ENCODE data around the gene AKAP6. TPM values are rescaled to one million over a fixed set of nuclear protein-coding genes. Genes with fewer than 3 reads are reported as not detected.

AKAP6 gene
- total RNA-seq, 2 donors from 2014 or later, result 1.9 to 2.9 TPM

GRCh38 chr14:32341947-32342846, 13.1 kb downstream of the AKAP6 start:
- no peak for ATAC-seq
- Mint-ChIP-seq H3K27ac (no peak overlapping the region), H3K4me3 (no peak overlapping the region), H3K36me3 (ENCODE audit: low read depth) (no peaks in the 10 kb centered on the region), H3K27me3 (no peaks in the 10 kb centered on the region), H3K4me1 (peaks cover 2% of the 10 kb centered on the region)
- H3K9me3 ChIP-seq (ENCODE audit: control insufficient read depth, low read length, poor library complexity, severe bottlenecking), result no peaks in the 10 kb centered on the region
- no peak for DNase-seq

- DNase-seq, result no peak
- ATAC-seq, result no peak
- Mint-ChIP-seq H3K36me3 (ENCODE audit: low read depth) (no peaks in the 10 kb centered on the region), H3K4me3 (no peak overlapping the region), H3K4me1 (peaks cover 2% of the 10 kb centered on the region), H3K27ac (no peak overlapping the region), H3K27me3 (peaks cover 3% of the 10 kb centered on the region)
- no peaks in the 10 kb centered on the region for H3K9me3 ChIP-seq (ENCODE audit: control insufficient read depth, low read length, poor library complexity, severe bottlenecking)
These were observed 13.7 kb downstream of the AKAP6 start for GRCh38 chr14:32342847-32343194.

GRCh38 chr14:32343926-32344430, 14.9 kb downstream of the AKAP6 start:
- H3K9me3 ChIP-seq (ENCODE audit: control insufficient read depth, low read length, poor library complexity, severe bottlenecking), result no peaks in the 10 kb centered on the region
- Mint-ChIP-seq H3K4me3 (no peak overlapping the region), H3K27me3 (peaks cover 6% of the 10 kb centered on the region), H3K27ac (no peak overlapping the region), H3K4me1 (peaks cover 2% of the 10 kb centered on the region), H3K36me3 (ENCODE audit: low read depth) (no peaks in the 10 kb centered on the region)
- DNase-seq, result no peak
- no peak for ATAC-seq

- Mint-ChIP-seq H3K27ac (no peak overlapping the region), H3K36me3 (ENCODE audit: low read depth) (no peaks in the 10 kb centered on the region), H3K4me3 (no peak overlapping the region), H3K4me1 (peaks cover 2% of the 10 kb centered on the region), H3K27me3 (peaks cover 6% of the 10 kb centered on the region)
- DNase-seq (no peak), ATAC-seq (no peak)
- no peaks in the 10 kb centered on the region for H3K9me3 ChIP-seq (ENCODE audit: control insufficient read depth, low read length, poor library complexity, severe bottlenecking)
These were observed 16.3 kb downstream of the AKAP6 start for GRCh38 chr14:32345311-32345791.

- no peak for ATAC-seq
- H3K4me1 Mint-ChIP-seq, result no peaks in the 10 kb centered on the region
These were observed 20.2 kb downstream of the AKAP6 start for GRCh38 chr14:32349322-32349721.

GRCh38 chr14:32350020-32350419, 20.9 kb downstream of the AKAP6 start:
- DNase-seq, result no peak
- Mint-ChIP-seq H3K4me1 (no peaks in the 10 kb centered on the region), H3K36me3 (ENCODE audit: low read depth) (peaks cover 4% of the 10 kb centered on the region), H3K4me3 (no peak overlapping the region), H3K27me3 (peaks cover 19% of the 10 kb centered on the region), H3K27ac (no peak overlapping the region)
- no peak for ATAC-seq
- no peaks in the 10 kb centered on the region for H3K9me3 ChIP-seq (ENCODE audit: control insufficient read depth, low read length, poor library complexity, severe bottlenecking)

More at GRCh38 chr14:32349322-32349721, 20.2 kb downstream of the AKAP6 start:
- H3K36me3 Mint-ChIP-seq (ENCODE audit: low read depth), result peaks cover 2% of the 10 kb centered on the region
- peaks cover 15% of the 10 kb centered on the region for H3K27me3 Mint-ChIP-seq
- no peaks in the 10 kb centered on the region for H3K9me3 ChIP-seq (ENCODE audit: control insufficient read depth, low read length, poor library complexity, severe bottlenecking)
- no peak overlapping the region for H3K4me3 Mint-ChIP-seq
- no peak for DNase-seq
- H3K27ac Mint-ChIP-seq, result no peak overlapping the region

- no peak overlapping the region for H3K4me3 Mint-ChIP-seq
- H3K27ac Mint-ChIP-seq, result peak overlapping the region; percentile 37
- peaks cover 4% of the 10 kb centered on the region for H3K36me3 Mint-ChIP-seq (ENCODE audit: low read depth)
- no peak for DNase-seq
- H3K27me3 Mint-ChIP-seq, result peaks cover 17% of the 10 kb centered on the region
- no peaks in the 10 kb centered on the region for H3K9me3 ChIP-seq (ENCODE audit: control insufficient read depth, low read length, poor library complexity, severe bottlenecking)
- no peak for ATAC-seq
- no peaks in the 10 kb centered on the region for H3K4me1 Mint-ChIP-seq
These were observed 23.5 kb downstream of the AKAP6 start for GRCh38 chr14:32352631-32353030.

GRCh38 chr14:32354716-32355115, 25.6 kb downstream of the AKAP6 start:
- H3K36me3 Mint-ChIP-seq (ENCODE audit: low read depth), result peaks cover 4% of the 10 kb centered on the region
- H3K9me3 ChIP-seq (ENCODE audit: control insufficient read depth, low read length, poor library complexity, severe bottlenecking), result no peaks in the 10 kb centered on the region
- ATAC-seq (no peak), DNase-seq (no peak)
- H3K4me3 Mint-ChIP-seq, result no peak overlapping the region
- no peaks in the 10 kb centered on the region for H3K4me1 Mint-ChIP-seq
- H3K27me3 Mint-ChIP-seq, result peaks cover 15% of the 10 kb centered on the region
- H3K27ac Mint-ChIP-seq, result no peak overlapping the region

GRCh38 chr14:32358781-32359180, 29.7 kb downstream of the AKAP6 start:
- Mint-ChIP-seq H3K36me3 (ENCODE audit: low read depth) (peaks cover 2% of the 10 kb centered on the region), H3K4me3 (no peak overlapping the region), H3K27me3 (peaks cover 8% of the 10 kb centered on the region), H3K4me1 (peaks cover 4% of the 10 kb centered on the region), H3K27ac (no peak overlapping the region)
- DNase-seq (no peak), ATAC-seq (no peak)
- H3K9me3 ChIP-seq (ENCODE audit: control insufficient read depth, low read length, poor library complexity, severe bottlenecking), result no peaks in the 10 kb centered on the region

- Mint-ChIP-seq H3K4me1 (peaks cover 4% of the 10 kb centered on the region), H3K27me3 (peaks cover 4% of the 10 kb centered on the region), H3K4me3 (no peak overlapping the region), H3K27ac (no peak overlapping the region), H3K36me3 (ENCODE audit: low read depth) (no peaks in the 10 kb centered on the region)
- no peaks in the 10 kb centered on the region for H3K9me3 ChIP-seq (ENCODE audit: control insufficient read depth, low read length, poor library complexity, severe bottlenecking)
- ATAC-seq (no peak), DNase-seq (no peak)
These were observed 32.6 kb downstream of the AKAP6 start for GRCh38 chr14:32361674-32362073.

- H3K9me3 ChIP-seq (ENCODE audit: control insufficient read depth, low read length, poor library complexity, severe bottlenecking), result no peaks in the 10 kb centered on the region
- ATAC-seq (no peak), DNase-seq (no peak)
- no peak overlapping the region for H3K4me3 Mint-ChIP-seq
- H3K36me3 Mint-ChIP-seq (ENCODE audit: low read depth), result no peaks in the 10 kb centered on the region
- H3K27me3 Mint-ChIP-seq, result peaks cover 11% of the 10 kb centered on the region
- H3K4me1 Mint-ChIP-seq, result peaks cover 4% of the 10 kb centered on the region
- H3K27ac Mint-ChIP-seq, result no peak overlapping the region
These were observed 34.7 kb downstream of the AKAP6 start for GRCh38 chr14:32363761-32364160.

GRCh38 chr14:32364941-32365340, 35.8 kb downstream of the AKAP6 start:
- no peaks in the 10 kb centered on the region for H3K9me3 ChIP-seq (ENCODE audit: control insufficient read depth, low read length, poor library complexity, severe bottlenecking)
- DNase-seq, result no peak
- ATAC-seq, result no peak
- Mint-ChIP-seq H3K4me1 (peaks cover 4% of the 10 kb centered on the region), H3K27me3 (peaks cover 6% of the 10 kb centered on the region), H3K4me3 (no peak overlapping the region), H3K36me3 (ENCODE audit: low read depth) (no peaks in the 10 kb centered on the region), H3K27ac (no peak overlapping the region)

GRCh38 chr14:32366256-32366879, 37.3 kb downstream of the AKAP6 start:
- Mint-ChIP-seq H3K36me3 (ENCODE audit: low read depth) (no peaks in the 10 kb centered on the region), H3K27ac (no peak overlapping the region), H3K4me1 (peaks cover 4% of the 10 kb centered on the region), H3K27me3 (peaks cover 15% of the 10 kb centered on the region), H3K4me3 (no peak overlapping the region)
- H3K9me3 ChIP-seq (ENCODE audit: control insufficient read depth, low read length, poor library complexity, severe bottlenecking), result no peaks in the 10 kb centered on the region
- DNase-seq (no peak), ATAC-seq (no peak)

Measured in T-helper 17 cell (primary cell).